Measurements from ENCODE around the gene C9orf72.

DNA sequence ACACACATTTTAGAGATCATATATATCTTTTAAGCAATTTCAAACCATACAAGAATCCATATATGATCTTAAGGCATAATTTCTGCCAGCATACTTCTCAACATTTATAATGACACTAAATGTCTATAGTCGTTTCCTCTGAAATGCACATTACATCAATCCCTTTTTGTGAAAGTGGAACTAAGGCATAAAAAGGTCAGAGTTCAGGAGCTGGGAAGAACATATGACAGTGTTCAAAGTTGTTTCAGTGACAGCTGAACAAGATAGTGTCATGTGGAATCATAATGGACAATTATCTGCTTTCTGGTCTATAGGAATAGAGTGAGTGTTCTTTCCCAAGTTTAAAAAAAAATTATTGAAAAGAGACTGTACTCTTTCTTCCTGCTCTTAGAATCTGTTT is 41.2 kb downstream of the C9orf72 start:
- TF ChIP-seq, protein P1, sequence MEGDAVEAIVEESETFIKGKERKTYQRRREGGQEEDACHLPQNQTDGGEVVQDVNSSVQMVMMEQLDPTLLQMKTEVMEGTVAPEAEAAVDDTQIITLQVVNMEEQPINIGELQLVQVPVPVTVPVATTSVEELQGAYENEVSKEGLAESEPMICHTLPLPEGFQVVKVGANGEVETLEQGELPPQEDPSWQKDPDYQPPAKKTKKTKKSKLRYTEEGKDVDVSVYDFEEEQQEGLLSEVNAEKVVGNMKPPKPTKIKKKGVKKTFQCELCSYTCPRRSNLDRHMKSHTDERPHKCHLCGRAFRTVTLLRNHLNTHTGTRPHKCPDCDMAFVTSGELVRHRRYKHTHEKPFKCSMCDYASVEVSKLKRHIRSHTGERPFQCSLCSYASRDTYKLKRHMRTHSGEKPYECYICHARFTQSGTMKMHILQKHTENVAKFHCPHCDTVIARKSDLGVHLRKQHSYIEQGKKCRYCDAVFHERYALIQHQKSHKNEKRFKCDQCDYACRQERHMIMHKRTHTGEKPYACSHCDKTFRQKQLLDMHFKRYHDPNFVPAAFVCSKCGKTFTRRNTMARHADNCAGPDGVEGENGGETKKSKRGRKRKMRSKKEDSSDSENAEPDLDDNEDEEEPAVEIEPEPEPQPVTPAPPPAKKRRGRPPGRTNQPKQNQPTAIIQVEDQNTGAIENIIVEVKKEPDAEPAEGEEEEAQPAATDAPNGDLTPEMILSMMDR (IDR thresholded peaks at IDR 0.05; ENCODE audit: insufficient read depth, low read length, poor library complexity, severe bottlenecking): no peak
- no peak for TF ChIP-seq EZH2phosphoT487 (conservative IDR thresholded peaks at IDR 0.05; ENCODE audit: low read length)
